ENCODE measurements around the gene BCL7A.

DNA sequence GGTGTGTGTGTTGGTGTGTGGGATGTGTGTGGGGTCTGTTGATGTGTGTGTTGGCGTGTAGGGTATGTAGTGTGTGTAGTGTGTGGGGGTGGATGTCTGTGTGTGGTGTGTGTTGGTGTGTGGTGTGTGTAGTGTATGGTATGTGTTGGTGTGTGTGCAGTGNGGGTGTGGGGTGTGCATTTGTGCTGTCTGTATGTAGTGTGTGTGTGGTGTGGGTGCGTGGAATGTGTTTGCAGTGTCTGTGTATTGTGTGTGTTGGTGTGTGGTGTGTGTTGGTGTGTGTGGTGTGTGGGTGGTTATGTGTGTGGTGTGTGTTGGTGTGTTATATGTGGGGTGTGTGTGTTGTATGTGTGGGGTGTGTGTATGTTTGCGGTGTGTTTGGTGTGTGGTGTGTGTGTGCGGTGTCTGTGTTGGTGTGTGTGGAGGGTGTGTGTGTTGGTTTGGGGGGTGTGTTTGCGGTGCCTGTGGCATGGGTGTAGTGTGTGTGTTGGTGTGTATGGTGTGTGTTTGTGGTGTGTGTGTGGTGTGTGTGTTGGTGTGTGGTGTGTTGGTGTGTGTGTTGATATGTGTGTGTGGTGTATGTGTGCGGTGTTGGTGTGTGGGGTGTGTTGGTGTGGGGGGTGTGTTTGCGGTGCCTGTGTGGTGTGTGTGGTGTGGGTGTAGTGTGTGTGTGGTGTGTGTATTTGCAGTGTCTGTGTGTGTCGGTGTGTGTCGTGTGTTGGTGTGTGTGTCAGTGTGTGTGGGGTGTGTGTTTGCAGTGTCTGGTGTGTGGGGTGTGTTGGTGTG lies 71.6 kb downstream of the BCL7A start:
- TF ChIP-seq POLR2A (IDR thresholded peaks at IDR 0.05) = no peak
- TF ChIP-seq, protein P1, sequence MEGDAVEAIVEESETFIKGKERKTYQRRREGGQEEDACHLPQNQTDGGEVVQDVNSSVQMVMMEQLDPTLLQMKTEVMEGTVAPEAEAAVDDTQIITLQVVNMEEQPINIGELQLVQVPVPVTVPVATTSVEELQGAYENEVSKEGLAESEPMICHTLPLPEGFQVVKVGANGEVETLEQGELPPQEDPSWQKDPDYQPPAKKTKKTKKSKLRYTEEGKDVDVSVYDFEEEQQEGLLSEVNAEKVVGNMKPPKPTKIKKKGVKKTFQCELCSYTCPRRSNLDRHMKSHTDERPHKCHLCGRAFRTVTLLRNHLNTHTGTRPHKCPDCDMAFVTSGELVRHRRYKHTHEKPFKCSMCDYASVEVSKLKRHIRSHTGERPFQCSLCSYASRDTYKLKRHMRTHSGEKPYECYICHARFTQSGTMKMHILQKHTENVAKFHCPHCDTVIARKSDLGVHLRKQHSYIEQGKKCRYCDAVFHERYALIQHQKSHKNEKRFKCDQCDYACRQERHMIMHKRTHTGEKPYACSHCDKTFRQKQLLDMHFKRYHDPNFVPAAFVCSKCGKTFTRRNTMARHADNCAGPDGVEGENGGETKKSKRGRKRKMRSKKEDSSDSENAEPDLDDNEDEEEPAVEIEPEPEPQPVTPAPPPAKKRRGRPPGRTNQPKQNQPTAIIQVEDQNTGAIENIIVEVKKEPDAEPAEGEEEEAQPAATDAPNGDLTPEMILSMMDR (IDR thresholded peaks at IDR 0.05) = no peak

Measured in heart left ventricle (tissue), 13 donors.